OCI-LY7 (cell line): ENCODE results near the gene CHEK1.
"Not testable (repeated sequence)": the region's sequence is repeated elsewhere in the genome, so short reads cannot be mapped to it uniquely, and the experiment has no call there.

Experiments used
- CTCF ChIP-seq: fragments of 200-600 bp; sonication (generic); conservative IDR thresholded peaks from 2 replicates; pipeline ENCODE4 v1.5.1; 2014; ENCODE audit warnings: mild to moderate bottlenecking, antibody characterized with exemption, low read length, moderate library complexity, mixed read lengths
- EZH2phosphoT487 ChIP-seq: fragments of 200-600 bp; sonication (generic); IDR thresholded peaks from 2 replicates; pipeline ENCODE4 v1.6.1; 2018; ENCODE audit warnings: low read depth, borderline replicate concordance, mild to moderate bottlenecking, mixed run types, antibody characterized with exemption, low read length, moderate library complexity, mixed read lengths

GRCh38 chr11:125704686-125705085, 79.7 kb downstream of the CHEK1 start:
- TF ChIP-seq CTCF, EZH2phosphoT487: not testable (repeated sequence)
